Measurements from ENCODE around the gene RALGPS1. TPM values are rescaled to one million over a fixed set of nuclear protein-coding genes. Genes with fewer than 3 reads are reported as not detected.

Gene RALGPS1
- total and polyA plus RNA-seq, 2 of the 8 experiments (the other 6 are each of a cell fraction or from before 2014, with no cell fraction given): 20.0 to 23.5 TPM

- TF ChIP-seq CHD7 (IDR thresholded peaks at IDR 0.05; ENCODE audit: insufficient replicate concordance, low read length): no peak
- TF ChIP-seq HDAC6 (IDR thresholded peaks at IDR 0.05; ENCODE audit: low read depth, low read length): no peak
- no peak for TF ChIP-seq RXRA (IDR thresholded peaks at IDR 0.05; ENCODE audit: insufficient read depth, low read depth, low read length)
- TF ChIP-seq POLR2A (IDR thresholded peaks at IDR 0.05; ENCODE audit: control extremely low read depth in 1 of 2, low read depth in 2 of 2, low read length in 2 of 2): no peak
- TF ChIP-seq SRF (IDR thresholded peaks at IDR 0.05; ENCODE audit: low read depth, low read length): no peak
- TF ChIP-seq CHD1 (IDR thresholded peaks at IDR 0.05; ENCODE audit: low read depth, low read length): no peak
- TF ChIP-seq, protein P1, sequence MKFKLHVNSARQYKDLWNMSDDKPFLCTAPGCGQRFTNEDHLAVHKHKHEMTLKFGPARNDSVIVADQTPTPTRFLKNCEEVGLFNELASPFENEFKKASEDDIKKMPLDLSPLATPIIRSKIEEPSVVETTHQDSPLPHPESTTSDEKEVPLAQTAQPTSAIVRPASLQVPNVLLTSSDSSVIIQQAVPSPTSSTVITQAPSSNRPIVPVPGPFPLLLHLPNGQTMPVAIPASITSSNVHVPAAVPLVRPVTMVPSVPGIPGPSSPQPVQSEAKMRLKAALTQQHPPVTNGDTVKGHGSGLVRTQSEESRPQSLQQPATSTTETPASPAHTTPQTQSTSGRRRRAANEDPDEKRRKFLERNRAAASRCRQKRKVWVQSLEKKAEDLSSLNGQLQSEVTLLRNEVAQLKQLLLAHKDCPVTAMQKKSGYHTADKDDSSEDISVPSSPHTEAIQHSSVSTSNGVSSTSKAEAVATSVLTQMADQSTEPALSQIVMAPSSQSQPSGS (IDR thresholded peaks at IDR 0.05; ENCODE audit: low read length): no peak
- no peak for TF ChIP-seq PHF8 (conservative IDR thresholded peaks at IDR 0.05; ENCODE audit: low read depth, low read length)
- no peak for TF ChIP-seq CREB1 (IDR thresholded peaks at IDR 0.05)
- no peak for TF ChIP-seq EGR1 (IDR thresholded peaks at IDR 0.05; ENCODE audit: borderline replicate concordance, low read depth, low read length)
These were observed 172.8 kb downstream of the RALGPS1 start (continued) for GRCh38 chr9:127087411-127087810.

All from H1 (cell line).